Fibroblast of skin of left biceps (primary cell): ENCODE measurements around the gene COBLL1.
"Not testable (repeated sequence)": the region's sequence is repeated elsewhere in the genome, so short reads cannot be mapped to it uniquely, and the experiment has no call there.

Source experiments
- DNase-seq, 2 experiments: peaks; one replicate each; pipeline ENCODE4 v3.0.0-alpha.2; 2013; ENCODE audit warnings: low read depth in 2 of 2

Gene COBLL1, protein sequence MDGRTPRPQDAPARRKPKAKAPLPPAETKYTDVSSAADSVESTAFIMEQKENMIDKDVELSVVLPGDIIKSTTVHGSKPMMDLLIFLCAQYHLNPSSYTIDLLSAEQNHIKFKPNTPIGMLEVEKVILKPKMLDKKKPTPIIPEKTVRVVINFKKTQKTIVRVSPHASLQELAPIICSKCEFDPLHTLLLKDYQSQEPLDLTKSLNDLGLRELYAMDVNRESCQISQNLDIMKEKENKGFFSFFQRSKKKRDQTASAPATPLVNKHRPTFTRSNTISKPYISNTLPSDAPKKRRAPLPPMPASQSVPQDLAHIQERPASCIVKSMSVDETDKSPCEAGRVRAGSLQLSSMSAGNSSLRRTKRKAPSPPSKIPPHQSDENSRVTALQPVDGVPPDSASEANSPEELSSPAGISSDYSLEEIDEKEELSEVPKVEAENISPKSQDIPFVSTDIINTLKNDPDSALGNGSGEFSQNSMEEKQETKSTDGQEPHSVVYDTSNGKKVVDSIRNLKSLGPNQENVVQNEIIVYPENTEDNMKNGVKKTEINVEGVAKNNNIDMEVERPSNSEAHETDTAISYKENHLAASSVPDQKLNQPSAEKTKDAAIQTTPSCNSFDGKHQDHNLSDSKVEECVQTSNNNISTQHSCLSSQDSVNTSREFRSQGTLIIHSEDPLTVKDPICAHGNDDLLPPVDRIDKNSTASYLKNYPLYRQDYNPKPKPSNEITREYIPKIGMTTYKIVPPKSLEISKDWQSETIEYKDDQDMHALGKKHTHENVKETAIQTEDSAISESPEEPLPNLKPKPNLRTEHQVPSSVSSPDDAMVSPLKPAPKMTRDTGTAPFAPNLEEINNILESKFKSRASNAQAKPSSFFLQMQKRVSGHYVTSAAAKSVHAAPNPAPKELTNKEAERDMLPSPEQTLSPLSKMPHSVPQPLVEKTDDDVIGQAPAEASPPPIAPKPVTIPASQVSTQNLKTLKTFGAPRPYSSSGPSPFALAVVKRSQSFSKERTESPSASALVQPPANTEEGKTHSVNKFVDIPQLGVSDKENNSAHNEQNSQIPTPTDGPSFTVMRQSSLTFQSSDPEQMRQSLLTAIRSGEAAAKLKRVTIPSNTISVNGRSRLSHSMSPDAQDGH

DNA sequence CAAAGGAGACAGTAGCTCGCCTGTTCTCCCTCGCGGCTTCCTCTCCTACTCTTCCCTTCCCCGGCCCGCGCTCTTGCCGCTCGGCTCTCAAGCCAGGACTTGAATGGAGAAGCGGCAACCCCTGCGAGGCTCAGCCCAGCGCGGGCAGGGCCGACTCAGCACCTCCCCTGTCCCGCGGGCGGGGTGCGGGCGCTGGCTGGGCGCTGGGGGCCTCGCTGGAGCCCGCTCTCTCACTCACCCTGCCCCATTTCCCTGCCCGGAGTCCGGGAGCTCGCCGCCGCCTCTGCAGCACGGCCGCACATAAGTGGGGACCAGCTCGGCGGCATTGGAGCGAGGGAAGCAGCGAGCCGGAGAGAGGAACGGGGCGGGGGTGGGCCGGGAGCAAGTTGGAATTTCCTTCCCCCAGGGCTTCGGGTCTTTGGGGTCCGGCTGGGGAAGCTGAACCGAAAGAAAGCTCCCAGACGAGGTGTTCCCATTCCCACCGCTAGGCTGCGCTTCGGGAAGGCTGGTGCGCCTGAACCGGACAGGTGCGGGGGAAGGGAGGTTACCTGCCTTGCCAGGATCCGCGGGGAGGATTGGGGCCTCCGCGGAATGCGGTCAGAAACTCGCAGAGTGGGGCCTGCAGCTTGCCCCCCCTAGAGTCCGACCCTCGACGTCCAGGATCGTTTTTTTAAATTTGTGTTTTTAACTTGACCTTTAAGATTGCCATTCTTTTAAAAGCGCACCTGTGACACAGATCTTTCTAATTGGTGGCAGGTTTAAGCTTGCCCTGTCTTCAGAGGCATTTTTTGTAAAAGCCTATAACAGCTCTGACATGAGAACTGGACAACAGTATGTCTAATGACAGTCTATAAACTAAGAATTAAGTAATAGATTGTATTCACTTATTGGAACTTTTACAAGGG is at the start of gene COBLL1:
COBLL1 (minus strand) TSS at position 105 of the 905 bp plus-strand sequence. CDS start 627 bp downstream, outside the sequence.
- DNase-seq: no peak

DNA sequence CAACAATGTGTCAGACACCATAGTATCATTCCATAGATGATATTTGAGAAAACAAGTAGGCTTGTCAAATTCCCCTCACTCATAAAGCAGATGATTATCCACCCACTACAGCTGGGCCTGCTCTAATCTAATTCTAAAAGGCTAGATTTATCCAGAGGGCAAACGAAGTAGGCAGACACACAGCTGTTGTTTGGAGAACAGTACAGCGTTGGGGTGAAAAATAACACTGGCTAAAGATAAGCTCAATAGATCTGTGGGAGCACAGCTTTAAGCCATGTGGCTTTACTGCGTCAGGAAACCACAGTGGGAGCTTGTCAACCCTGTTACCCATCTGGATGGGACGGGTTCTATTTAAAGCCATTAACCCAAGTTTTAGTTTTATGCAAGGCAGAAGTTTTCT is 48.9 kb upstream of the COBLL1 start:
- DNase-seq: no peak

DNA sequence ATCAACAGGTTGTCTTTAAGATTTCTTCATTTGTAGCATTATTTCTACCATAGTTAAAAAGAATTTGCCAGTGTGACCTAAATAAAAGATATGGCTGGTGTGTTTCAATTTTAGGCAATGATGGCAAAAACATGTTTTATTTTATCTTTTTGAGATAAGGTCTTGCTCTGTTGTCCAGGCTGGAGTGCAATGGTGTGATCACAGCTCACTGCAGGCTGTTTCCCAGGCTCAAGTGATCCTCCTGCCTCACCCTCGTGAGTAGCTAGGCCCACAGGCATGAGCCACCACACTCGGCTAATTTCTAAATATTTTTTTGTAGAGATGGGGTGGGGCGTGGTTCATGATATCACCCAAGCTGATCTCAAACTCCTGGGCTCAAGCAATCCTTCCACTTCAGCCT is 47.0 kb upstream of the COBLL1 start:
- DNase-seq: no peak

DNA sequence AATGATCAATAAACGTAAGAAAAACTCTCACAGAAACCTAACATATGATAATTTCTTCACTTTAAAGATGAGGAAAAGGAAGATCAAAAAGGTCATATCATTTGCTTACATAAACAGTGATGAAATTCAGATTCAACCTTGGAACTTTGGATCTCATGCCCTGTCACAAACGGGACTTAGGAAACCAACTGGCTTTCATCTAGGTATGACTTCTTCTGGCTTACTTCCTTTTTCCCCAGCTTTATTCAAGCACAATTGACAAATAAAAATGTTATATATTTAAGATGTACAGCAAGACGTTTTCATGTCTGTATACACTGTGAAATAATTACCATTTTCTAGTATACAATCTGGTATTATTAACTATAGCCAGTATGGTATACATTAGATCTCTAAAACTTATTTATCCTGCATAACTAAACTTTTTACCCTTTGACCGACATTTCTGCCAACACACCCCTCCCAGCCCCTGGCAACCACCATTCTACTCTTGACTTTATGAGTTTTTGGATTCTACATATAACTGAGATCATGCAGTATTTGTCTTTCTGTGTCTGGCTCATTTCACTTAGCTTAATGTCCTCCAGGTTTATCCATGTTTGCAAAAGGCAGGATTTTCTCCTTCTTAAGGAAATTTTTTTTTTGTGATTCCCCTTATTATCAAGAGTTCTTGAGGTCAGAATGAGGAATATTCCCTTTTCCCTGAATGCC is 46.0 kb upstream of the COBLL1 start:
- no peak for DNase-seq

DNA sequence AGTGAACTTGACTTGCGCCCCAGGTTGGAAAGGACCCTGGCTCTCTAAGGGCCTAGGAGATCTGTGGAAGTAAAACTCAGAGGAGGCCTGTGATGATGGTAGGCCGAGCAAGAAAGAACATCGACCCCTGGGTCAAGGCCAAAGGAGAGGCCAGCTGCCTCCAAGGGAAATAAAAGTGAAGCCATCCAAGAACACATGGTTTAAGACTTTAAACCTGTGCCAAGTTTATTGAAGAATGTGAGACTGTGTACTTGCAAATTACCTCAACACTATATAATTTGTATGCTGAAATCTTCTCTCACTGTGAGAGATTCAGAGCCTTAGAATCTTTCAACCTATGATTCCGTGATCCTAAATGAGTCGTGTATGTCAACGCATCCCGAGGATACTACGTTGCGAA is 40.7 kb upstream of the COBLL1 start:
- DNase-seq: no peak

DNA sequence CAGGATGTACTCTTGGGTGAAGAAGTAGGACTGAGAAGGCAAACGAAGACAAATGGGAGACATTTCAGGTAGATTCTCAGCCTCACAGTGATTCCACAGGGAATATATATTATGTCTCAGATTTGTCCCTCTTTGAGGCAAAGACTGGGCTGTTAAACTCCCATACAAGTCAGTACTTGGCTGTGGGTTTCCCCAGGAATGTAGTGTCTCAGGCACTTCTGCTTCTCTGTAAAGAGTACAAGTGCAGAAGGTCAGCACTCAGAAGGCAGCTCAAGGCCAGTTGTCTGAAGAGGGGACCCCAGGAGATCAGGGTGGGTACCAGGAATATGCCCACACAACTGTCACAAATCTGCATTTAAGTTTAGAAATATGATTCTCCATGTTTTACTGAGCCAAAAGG is 39.9 kb upstream of the COBLL1 start:
- no peak for DNase-seq

DNA sequence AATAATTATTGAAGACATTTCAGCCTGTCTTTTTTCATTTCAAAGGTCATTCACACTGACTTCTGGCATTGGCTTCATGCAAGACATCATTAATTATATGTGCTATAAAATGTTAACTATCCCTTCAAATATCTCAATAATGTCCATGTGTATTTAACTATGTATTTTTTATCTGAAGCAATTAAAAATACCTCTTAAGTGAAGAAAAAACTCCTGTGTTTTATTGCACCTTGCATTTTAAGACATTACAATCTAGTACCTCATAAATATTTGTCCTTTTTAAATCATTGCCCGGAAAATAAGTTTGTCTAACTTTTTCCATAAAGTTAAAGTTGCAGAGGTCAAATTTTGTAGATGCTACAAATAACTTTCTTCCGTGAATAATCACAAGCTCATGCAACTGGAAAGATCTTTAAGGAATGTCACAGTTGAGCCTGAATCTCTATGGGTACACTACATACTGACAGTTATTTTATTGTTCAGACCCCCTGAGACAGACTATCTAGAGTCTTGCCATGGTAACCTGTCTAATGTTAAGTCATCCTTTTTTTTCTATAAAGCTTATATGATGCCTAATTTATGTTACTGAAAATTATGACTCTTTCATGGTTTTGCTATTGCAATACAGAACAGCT is 38.4 kb upstream of the COBLL1 start:
- DNase-seq: no peak

DNA sequence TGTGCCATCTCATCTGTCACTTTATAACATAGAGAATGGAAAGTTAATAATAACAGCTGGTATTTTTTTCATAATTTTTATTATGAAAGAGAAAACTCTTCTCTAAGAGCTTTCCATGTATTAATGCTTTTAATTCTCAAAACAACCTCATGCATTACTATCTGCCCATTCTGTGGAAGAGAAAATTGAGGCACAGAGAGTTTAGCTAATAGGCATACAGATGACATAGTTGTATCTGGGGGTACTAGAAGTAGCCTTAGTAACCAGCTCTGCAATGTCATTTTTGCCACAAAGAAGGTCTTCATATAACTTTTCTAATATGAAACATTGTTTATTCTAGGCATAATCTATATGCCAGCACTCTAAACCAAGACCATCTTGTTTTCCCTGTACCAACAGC is 36.3 kb upstream of the COBLL1 start:
- no peak for DNase-seq

DNA sequence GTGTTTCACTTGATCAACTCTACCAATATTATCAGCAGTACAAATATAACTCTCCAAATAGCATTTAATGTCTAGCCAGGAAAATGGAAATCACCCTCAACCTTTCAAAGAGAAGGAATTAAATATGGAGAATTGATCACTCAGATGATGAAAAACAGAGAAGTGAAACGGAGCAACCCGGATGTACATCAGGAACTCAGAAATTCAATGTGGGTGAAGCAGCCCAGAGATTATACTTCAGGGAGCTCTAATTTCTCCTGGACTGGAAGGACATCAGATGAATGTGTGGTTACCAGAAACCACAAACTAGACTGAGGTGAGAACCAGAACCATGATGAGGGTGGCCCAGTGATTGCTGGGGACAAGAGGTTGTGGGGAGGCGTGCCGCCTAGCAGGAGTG is 35.5 kb upstream of the COBLL1 start:
- no peak for DNase-seq

DNA sequence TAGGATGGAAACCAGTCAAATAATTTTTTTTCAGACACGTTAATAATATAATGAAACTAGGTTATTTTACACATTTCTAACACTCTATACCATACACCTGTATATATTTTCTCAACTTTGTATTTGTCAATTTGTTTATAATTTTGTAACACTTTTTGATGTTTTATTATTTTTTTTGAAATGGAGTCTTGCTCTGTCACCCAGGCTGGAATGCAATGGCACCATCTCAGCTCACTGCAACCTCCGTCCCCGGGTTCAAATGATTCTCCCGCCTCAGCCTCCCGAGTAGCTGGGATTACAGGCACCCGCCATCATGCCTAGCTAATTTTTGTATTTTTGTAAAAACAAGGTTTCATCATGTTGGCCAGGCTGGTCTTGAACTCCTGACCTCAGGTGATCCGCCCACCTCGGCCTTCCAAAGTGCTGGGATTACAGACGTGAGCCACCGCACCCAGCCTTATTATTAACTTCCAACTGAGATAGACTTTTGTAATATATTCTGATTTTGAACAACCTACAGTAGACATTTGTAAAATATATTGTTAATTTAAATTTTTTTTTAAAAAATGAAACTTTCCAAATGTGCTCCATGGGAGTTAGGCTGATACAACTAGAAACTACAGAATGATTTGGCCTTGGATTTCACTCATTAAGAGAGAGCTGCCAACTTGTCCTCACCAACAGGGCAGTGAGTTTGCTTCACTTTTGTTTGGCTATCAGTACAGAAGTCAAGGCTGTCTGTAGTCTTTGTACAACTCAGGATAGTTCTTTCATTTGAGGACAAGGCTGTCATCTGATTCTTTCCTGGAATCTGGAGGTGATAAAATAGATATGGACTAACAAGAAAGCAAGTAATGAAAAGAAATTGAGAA is 33.9 kb upstream of the COBLL1 start:
- DNase-seq: no peak

DNA sequence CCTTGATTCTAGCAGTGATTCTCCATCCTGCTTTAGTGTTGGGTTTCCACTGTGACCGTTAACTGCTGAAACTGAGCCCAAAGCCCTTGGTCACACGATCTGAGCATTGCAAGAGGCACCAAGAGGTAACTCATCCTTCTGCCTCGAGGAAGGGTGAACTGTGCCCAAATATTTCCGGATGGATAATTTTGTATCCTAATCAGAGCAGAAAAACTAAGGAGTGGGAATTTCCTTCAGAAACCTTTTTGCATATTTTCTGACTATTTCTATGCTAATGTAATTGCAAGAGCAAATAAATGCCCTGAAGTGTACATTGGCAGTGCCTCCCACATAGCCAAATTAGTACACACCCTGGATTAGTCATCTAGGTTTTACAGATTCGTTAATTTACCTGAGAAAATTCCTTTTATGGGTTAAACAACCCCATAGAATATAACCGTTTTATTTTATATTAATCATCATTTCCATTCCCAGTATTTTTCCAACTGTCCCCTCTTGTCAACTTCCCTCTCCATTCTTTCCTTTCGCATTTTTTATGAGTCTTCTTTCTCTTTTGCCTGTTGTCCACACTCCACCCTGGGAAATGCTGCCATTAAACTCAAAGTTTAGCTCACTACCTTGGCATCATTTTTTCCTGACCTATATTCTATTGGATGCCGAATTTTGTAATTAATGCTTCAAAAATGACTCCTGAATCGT is 31.7 kb upstream of the COBLL1 start:
- DNase-seq: no peak

DNA sequence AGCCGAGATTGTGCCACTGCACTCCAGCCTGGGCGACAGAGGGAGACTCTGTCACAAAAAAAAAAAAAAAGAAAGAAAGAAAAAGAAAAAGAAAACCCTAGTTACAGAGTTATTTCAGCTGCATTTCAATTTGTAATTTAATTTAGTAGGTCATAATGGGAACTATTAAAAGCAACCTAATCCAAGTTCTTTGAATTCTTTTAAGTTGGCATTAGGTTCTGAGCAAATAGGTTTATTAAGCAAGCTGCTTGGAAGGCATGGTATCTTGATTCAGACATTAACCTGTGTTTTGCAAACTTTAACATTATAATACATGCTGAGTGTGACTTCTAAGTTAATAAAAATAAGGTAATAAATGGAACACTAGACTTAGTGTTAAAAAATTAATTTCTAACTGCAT is 29.8 kb upstream of the COBLL1 start:
- DNase-seq: no peak

DNA sequence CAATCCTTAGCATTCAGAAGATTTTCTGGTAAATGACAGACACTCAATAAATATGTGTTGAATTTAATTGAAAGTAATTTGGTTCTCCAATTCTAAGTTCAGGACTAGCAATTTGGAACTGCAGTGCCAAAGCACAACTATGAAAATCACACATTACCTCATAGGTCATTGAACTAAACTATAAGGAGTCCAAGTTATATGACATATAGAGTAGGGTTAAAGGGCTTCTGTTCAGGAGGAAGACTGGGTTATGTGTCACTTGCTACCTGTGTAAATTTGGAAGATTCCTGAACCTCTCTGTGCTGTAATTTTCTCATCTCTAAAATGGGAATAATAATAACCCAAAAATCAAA is 27.8 kb upstream of the COBLL1 start:
- DNase-seq: no peak

DNA sequence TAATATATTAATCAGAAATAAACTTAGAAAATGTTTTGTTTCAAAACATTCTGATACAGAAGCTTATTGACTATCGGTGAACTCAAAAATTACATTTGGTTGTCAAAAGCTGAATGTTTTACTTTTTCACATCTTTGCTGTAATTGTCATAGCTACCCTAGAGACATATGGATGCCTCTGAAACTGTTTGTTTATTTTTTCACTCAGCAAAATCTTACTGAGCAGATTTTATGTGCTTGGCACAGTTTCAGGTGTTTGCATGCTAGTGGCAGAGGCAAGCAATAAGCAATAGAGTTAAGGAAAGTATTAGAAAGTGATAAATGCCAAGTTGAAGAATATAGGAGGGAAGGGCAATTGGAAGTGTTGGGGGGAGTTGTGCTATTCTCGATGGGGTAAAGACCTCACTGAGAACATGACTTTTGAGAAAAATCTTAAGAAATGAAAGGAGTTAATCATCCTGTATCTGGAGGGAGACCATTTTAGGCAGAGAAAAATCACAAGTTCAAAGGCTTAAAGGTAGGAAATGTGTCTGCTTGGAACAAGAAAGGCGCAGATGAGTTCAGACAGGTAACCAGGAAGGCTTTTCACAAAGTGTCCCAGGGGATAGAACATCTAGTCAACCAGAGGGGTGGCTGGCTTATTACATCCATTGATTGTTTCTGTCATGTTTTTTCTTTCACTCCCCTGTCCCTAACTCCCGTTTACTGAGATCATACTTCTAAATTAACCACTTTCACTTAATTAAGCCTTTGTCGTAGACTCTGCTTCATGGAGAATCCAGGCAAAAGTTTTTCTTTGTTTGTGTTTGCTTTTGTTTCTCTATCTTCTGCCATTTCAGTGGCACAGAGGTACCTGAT is 27.2 kb upstream of the COBLL1 start:
- no peak for DNase-seq

DNA sequence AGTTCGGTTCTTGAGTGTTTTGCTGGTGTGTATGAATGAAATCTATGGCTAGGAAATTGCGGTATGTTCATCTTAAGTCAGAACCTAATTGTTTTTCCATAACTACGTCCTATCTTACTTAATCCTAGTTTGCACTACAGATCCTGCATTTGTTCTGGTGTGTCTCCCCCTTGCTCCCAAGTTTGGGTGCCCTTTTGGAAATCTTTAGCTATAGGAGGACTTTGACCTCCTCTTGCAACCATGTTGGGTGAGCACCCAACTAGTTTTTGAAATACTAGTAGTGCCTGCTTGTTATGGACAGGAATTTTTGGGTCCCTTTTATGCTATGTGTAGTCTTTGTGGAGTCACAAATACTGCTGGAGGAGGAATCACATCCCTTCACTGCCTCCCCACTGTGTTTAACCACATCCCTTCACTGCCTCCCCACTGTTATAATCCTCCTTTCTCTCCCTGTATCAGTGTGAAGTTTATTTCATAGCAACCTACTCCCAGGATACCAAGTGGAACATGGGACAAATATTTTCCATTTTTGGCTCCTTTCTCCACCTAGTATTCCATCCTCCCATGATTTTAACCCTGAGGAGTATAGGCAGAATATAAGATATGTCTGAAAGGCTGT is 26.3 kb upstream of the COBLL1 start:
- no peak for DNase-seq

DNA sequence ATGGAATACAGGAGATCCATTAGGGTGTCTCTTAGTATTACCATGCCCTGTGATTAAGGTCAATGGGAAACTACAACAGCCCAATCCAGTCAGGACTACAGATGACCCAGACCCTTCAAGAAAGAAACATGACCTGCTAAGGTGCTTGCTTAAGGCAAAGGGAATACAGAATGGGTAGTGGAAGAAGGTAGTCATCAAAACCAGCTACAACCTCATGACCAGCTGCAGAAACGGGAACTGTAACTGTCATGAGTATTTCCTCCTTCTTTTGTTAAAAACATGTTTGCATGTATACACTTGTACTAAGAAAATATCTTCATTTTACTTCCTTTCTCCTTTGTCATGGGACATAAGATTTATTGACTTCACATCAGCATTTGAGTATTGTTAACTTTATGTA is 24.8 kb upstream of the COBLL1 start:
- DNase-seq: not testable (repeated sequence)

DNA sequence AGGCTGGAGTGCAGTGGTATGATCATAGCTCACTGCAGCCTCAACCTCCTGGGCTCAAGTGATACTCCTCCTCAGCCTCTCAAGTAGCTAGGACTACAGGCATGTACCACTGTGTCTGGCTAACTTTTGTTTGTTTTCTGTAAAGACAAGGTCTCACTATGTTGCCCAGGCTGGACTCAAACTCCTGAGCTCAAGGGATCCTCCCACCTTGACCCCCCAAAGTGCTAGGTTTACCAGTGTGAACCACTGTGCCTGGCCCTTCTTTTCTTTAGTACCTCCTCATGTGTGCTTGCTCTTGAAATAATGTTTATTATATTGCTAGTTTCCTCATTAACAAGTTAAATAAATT is 19.0 kb upstream of the COBLL1 start:
- DNase-seq: no peak
